Measurements from ENCODE around the gene PCTP.

GRCh38 chr17:55722016-55722736, 28.7 kb upstream of the PCTP start:
- TF ChIP-seq CTCF (IDR thresholded peaks at IDR 0.05) (no peak), POLR2A (IDR thresholded peaks at IDR 0.05) (no peak), POLR2AphosphoS5 (IDR thresholded peaks at IDR 0.05) (no peak), EP300 (IDR thresholded peaks at IDR 0.05) (no peak)

Measured in stomach (tissue), 4 donors.